Neural cell (in vitro differentiated cells): ENCODE data around the gene CDYL.

Source experiments
- CTCF ChIP-seq: fragments of 450-650 bp; IDR thresholded peaks from 2 replicates; pipeline ENCODE4 v1.5.1; 2014; ENCODE audit warnings: antibody characterized with exemption, mild to moderate bottlenecking, moderate library complexity; ENCODE audit not compliant: poor library complexity, severe bottlenecking
- EZH2 ChIP-seq: fragments of 200-600, 300-800 bp; shearing (Covaris generic), sonication (generic); IDR thresholded peaks from 2 replicates; pipeline ENCODE4 v1.6.1; 2014; ENCODE audit warnings: antibody characterized with exemption, low read length, borderline replicate concordance, mild to moderate bottlenecking; ENCODE audit not compliant: insufficient read depth, poor library complexity, severe bottlenecking
- POLR2AphosphoS5 ChIP-seq: IDR thresholded peaks from 2 replicates; pipeline ENCODE4 v1.6.1; 2012

- no peak for TF ChIP-seq CTCF
- no peak for TF ChIP-seq POLR2AphosphoS5
- TF ChIP-seq EZH2 = no peak
Observed at GRCh38 chr6:4728436-4728769, 47.8 kb upstream of the CDYL start.
